Stomach (tissue), 4 donors: ENCODE results near the gene TBX10.

Experiments
- POLR2A ChIP-seq, 4 donors: fragments of 450-650 bp; IDR thresholded peaks; one replicate each; pipeline ENCODE4 v1.6.1; 2016; ENCODE audit warnings: antibody characterized with exemption in 4 of 4, control low read depth in 2 of 4, mild to moderate bottlenecking in 1 of 4, moderate library complexity in 1 of 4
- TF ChIP-seq, protein P1 (sequence below), 7 experiments: fragments of 450-650 bp in 4 of 7; fragments of 200-600 bp in 3 of 7; sonication (generic) in 3 of 7; IDR thresholded peaks; one replicate each; pipeline ENCODE4 v1.5.1; 2016 to 2019; ENCODE audit warnings: antibody characterized with exemption in 7 of 7, control low read depth in 2 of 7, mild to moderate bottlenecking in 1 of 7

DNA sequence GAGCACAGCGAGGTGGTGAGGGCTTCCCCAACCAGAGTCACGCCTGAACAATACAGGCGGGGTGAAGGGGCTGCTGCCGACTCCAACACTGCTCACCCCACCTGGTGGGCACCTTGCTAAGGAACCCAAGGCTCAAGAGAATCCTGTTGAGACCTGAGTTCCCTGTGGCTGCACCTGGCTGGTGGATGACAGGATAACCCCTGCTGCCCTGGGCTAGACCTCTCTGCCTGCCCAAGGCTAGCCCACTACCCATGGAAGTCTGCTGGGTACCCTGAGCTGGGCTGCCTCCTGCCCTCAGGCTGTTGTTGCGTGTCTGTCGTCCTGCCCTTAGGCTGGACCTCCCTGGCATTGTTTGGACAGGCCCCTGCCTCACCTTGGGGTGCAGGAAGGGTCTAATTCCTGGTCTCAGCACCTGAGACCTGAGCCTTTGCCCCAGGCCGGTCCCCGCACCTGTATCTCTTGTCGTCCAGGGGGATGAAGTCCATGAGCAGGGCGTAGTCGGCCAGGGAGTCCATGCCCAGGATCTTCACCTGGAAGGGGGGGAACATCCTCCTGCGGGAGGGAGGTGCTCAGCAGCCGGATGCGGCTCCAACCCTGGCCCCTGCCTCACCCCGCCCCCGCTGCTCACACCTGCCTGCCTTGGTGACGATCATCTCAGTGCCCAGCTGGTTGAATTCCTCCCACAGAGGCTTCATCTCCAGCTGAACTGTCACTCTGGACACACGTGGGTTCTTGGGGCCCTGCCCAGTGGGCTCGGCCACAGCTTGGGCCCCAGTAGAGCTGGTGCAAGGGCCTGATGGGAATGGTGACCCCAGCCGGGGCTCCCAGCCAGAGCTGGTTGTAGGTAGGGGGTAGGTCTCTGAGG lies 5.0 kb downstream of the TBX10 start:
- no peak for TF ChIP-seq POLR2A (IDR thresholded peaks at IDR 0.05)
- TF ChIP-seq, protein P1, sequence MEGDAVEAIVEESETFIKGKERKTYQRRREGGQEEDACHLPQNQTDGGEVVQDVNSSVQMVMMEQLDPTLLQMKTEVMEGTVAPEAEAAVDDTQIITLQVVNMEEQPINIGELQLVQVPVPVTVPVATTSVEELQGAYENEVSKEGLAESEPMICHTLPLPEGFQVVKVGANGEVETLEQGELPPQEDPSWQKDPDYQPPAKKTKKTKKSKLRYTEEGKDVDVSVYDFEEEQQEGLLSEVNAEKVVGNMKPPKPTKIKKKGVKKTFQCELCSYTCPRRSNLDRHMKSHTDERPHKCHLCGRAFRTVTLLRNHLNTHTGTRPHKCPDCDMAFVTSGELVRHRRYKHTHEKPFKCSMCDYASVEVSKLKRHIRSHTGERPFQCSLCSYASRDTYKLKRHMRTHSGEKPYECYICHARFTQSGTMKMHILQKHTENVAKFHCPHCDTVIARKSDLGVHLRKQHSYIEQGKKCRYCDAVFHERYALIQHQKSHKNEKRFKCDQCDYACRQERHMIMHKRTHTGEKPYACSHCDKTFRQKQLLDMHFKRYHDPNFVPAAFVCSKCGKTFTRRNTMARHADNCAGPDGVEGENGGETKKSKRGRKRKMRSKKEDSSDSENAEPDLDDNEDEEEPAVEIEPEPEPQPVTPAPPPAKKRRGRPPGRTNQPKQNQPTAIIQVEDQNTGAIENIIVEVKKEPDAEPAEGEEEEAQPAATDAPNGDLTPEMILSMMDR (IDR thresholded peaks at IDR 0.05) = no peak
